Pancreas (tissue), 10 donors: ENCODE data around the gene KLB. TPM values are rescaled to one million over a fixed set of nuclear protein-coding genes. Genes with fewer than 3 reads are reported as not detected.
"Not testable (repeated sequence)": the region's sequence is repeated elsewhere in the genome, so short reads cannot be mapped to it uniquely, and the experiment has no call there.

Source experiments
- ATAC-seq, 4 donors: fragments of 200-7000 bp; cut with Tn5 transposase; one replicate each; pipeline versions ENCODE4 v1.8.0 to v1.9.1; 2020; ENCODE audit warnings: mild to moderate bottlenecking in 4 of 4, moderate library complexity in 4 of 4
- DNase-seq, 6 donors: peaks; one replicate each; pipeline ENCODE4 v3.0.0-alpha.2; 2020
- FAIRE-seq: peaks from 2 replicates; lab custom pipeline; 2012; peaks lifted over from hg19 to GRCh38; lab: Jason Lieb, UNC
- H3K27ac ChIP-seq, 4 donors: fragments of 200-600 bp; sonication (generic); 1 replicate in 3 of 4; 2 replicates in 1 of 4; pipeline versions ENCODE4 v1.5.0 to v1.8.0; 2020
- H3K27me3 ChIP-seq, 4 donors: fragments of 200-600 bp; one replicate each; pipeline ENCODE4 v1.8.0; 2021
- H3K36me3 ChIP-seq, 3 donors: fragments of 200-600 bp; sonication (generic) in 1 of 3; one replicate each; pipeline versions ENCODE4 v1.5.0 to v1.8.0; 2020 to 2021
- H3K4me1 ChIP-seq, 3 donors: fragments of 200-600 bp; one replicate each; pipeline ENCODE4 v1.8.0; 2021
- H3K4me3 ChIP-seq, 4 donors: fragments of 200-600 bp; sonication (generic) in 2 of 4; one replicate each; pipeline versions ENCODE4 v1.5.0 to v1.8.0; 2020 to 2021
- H3K9me3 ChIP-seq, 4 donors: fragments of 200-600 bp; one replicate each; pipeline ENCODE4 v1.8.0; 2021
- WGBS, 2 donors: extraction: QIAGEN DNeasy Blood & Tissue Kit; methylation state at CpG; one replicate each; pipeline ENCODE4 v1.1.7; 2013; 5-methylcytosine and 5-hydroxymethylcytosine counted together
- intact Hi-C, 3 donors: fragments of 100-400 bp; cut with DNase I; formaldehyde crosslinking; loops; one replicate each; pipeline versions ENCODE4 v1.11.1 to v1.14.2; 2022
- polyA plus RNA-seq, 2 donors: library from polyadenylated mRNA; stranded (reverse); fragments of 200-250 nt; gene quantifications; one replicate each; pipeline ENCODE4 v1.2.3, GENCODE V29; 2013
- total RNA-seq, 6 donors: library from RNA; stranded (reverse); fragmentation: NEBNext Ultra II Directional in 4 of 6; extraction: Animal tissue kit (Norgen Biotek cat#: 25700) in 4 of 6; gene quantifications; one replicate each; pipeline versions ENCODE4 v1.2.1 to v1.2.4, GENCODE V29; 2021 to 2023
- TF ChIP-seq, protein P1 (sequence below), 4 donors: fragments of 200-600 bp; sonication (generic) in 3 of 4; IDR thresholded peaks; one replicate each; pipeline versions ENCODE4 v1.5.0 to v1.8.0; 2021; ENCODE audit warnings: antibody characterized with exemption in 4 of 4
- donor health status: healthy with polysubstance abuse.
- donor health status: DM: no; HTN: no; CAD: no; lungs with moderate emphysema.
- donor health status: DM: no; HTN: no; CAD: no.
- donor health status: control.
- donor health status: control.
- donor health status: Bipolar disorder and iron deficiency.
- donor health status: DM: yes; HTN: yes; CAD: no.
- donor health status: DM: no; HTN: no; CAD: no.
- donor health status: DM: no; HTN: no; CAD: no.
- donor health status: DM: yes; HTN: yes; CAD: no.

KLB gene
- total and polyA plus RNA-seq, 8 donors = 0.94 to 4.6 (median 2.1) TPM

DNA sequence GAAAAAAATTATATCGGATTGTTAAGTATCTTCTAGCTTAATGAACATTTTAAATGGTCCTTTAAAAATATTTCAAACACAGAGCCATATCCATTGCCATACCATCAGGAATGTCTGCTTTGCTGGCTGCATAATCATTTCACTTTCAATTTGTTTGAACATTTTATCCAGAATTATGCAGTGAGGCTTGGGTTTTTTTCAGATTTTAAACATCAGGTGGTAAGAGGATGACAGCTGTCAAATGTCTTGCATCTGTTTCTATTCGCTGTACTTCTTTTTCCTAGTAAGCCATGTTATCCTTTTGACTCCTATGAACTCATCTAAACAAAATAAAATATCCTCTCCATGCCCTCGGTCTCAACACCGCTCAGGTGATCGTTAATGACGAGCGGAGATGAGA lies 41.4 kb upstream of the KLB start:
- peak overlapping the region; percentile 62 to 91 (median 82) for H3K4me3 ChIP-seq
- H3K4me1 ChIP-seq = peaks cover 4 to 23% (median 9%) of the 10 kb centered on the region in 3 donors
- H3K9me3 ChIP-seq = no peaks in the 10 kb centered on the region
- TF ChIP-seq, protein P1, sequence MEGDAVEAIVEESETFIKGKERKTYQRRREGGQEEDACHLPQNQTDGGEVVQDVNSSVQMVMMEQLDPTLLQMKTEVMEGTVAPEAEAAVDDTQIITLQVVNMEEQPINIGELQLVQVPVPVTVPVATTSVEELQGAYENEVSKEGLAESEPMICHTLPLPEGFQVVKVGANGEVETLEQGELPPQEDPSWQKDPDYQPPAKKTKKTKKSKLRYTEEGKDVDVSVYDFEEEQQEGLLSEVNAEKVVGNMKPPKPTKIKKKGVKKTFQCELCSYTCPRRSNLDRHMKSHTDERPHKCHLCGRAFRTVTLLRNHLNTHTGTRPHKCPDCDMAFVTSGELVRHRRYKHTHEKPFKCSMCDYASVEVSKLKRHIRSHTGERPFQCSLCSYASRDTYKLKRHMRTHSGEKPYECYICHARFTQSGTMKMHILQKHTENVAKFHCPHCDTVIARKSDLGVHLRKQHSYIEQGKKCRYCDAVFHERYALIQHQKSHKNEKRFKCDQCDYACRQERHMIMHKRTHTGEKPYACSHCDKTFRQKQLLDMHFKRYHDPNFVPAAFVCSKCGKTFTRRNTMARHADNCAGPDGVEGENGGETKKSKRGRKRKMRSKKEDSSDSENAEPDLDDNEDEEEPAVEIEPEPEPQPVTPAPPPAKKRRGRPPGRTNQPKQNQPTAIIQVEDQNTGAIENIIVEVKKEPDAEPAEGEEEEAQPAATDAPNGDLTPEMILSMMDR (IDR thresholded peaks at IDR 0.05) = no peak
- no peaks in the 10 kb centered on the region for H3K36me3 ChIP-seq
- 3% methylated on average over 7 of the region's 7 CpGs for WGBS, 2 donors
- no peak for DNase-seq
- peak in 2 of 4 donors; percentile 4 to 13 for ATAC-seq
- H3K27ac ChIP-seq = peak overlapping the region; percentile 81 to 88 (median 85)
- intact Hi-C loops = no loop called here
- no peaks in the 10 kb centered on the region for H3K27me3 ChIP-seq
- FAIRE-seq = no peak

DNA sequence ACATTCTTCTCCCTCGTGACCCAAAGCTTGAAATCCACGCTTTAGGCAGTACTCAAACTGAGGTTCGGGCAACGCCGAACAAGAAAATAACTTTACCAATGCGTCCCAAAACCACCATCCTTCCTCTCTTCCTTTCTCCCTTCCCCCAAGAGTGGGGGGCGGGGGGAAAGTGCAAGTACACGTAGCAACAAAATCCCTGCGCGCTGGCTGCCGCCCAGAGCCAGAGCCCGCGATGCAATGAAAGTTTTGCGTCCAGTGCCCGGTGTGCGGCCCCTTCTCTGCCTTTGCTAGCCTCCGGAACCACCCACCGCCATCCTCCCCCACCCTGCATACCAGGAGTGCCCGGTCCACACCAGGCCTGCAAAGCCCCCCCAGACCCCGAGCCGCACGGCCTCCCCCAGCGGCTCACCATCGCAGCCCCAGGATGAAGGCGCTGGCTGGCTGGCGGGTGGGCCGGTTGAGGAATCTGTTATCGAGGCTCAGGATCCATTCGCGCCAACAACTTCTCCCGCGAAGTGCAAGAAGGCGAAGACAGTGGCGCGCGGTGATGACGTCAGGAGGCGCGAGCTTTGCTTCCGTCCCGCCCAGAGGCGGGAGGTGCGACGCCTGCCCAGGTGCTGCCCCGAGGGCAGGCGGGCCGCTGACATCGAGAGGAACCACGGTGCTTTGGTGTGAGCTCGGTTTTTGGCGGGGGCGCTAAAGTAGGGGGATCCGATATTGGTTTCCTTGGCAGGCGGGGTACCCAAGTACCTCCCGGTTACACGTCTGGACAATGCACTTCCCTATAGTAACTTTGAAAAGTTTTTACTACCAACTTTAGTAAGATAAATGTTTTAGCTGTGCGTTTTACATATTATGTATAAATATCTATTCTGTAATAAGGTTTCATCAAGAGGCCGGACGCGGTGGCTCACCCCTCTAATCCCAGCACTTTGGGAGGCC lies 40.6 kb upstream of the KLB start, which contains the start of gene RFC1:
TSS of gene RFC1 (minus strand) at position 533 of the 942 bp plus-strand sequence. CDS start at position 412, 121 bp downstream.
- TF ChIP-seq, protein P1 (IDR thresholded peaks at IDR 0.05) = no peak
- FAIRE-seq (no peak), DNase-seq (peak; percentile 92 to 98 (median 94)), ATAC-seq (peak; percentile 96 to 99 (median 98))
- H3K9me3 ChIP-seq = no peaks in the 10 kb centered on the region
- H3K36me3 ChIP-seq = no peaks in the 10 kb centered on the region
- WGBS, 2 donors = 3 to 4% methylated on average over 60 of the region's 60 CpGs
- H3K4me1 ChIP-seq = peaks cover 4 to 23% (median 9%) of the 10 kb centered on the region in 3 donors
- intact Hi-C loops = no loop called here
- H3K27me3 ChIP-seq = no peaks in the 10 kb centered on the region
- H3K4me3 ChIP-seq = peak within 1 kb of the TSS; percentile 62 to 91 (median 82)
- H3K27ac ChIP-seq = peak within 1 kb of the TSS; percentile 81 to 88 (median 85)

DNA sequence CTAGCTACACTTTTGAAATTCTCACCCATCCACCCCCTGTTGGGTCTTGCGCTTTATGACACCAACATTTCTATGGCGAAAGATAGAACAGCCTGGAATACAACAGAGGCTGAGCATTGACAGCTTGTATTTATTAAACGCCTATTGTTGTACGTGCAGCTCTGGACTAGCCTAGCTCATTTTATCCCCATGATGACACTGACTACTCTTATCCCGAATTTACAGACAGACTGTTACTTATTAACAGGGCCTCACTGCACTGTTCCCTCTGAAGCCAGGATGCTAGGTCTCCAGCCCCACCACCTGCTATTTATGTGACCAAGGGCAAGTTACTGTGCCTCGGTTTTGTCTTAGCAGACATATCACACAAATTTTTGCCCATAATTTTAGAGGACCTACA lies 39.6 kb upstream of the KLB start:
- no peaks in the 10 kb centered on the region for H3K9me3 ChIP-seq
- TF ChIP-seq, protein P1 (IDR thresholded peaks at IDR 0.05) = no peak
- ATAC-seq (no peak), FAIRE-seq (no peak), DNase-seq (no peak)
- H3K36me3 ChIP-seq = no peaks in the 10 kb centered on the region
- WGBS, 2 donors = 67 to 71% methylated on average over 6 of the region's 6 CpGs
- no peaks in the 10 kb centered on the region for H3K27me3 ChIP-seq
- intact Hi-C loops = no loop called here
- no peak overlapping the region for H3K27ac ChIP-seq
- peaks cover 4 to 23% (median 9%) of the 10 kb centered on the region in 3 donors for H3K4me1 ChIP-seq
- no peak overlapping the region for H3K4me3 ChIP-seq

DNA sequence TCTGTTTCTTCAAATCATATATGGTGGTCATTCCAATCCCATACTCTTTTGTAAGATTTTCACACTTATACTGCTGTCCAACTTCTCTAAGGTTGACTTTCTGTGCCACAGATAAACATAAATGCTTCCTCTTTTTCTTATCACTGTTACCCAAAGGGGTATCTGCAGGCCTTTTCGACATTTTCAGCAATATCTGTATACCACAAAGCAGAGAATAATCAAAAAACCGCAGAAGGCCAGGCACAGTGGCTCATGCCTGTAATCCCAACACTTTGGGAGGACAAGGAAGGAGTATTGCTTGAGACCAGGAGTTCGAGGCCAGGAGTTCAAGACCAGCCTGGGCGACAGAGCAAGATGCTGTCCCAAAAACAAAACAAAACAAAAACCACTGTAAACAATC lies 37.4 kb upstream of the KLB start:
- no peaks in the 10 kb centered on the region for H3K27me3 ChIP-seq
- intact Hi-C loops = no loop called here
- no peaks in the 10 kb centered on the region for H3K36me3 ChIP-seq
- H3K4me1 ChIP-seq = peaks cover 0 to 7% (median 0%) of the 10 kb centered on the region in 3 donors
- no peaks in the 10 kb centered on the region for H3K9me3 ChIP-seq
- no peak for ATAC-seq
- H3K27ac ChIP-seq = no peak overlapping the region
- TF ChIP-seq, protein P1 (IDR thresholded peaks at IDR 0.05) = no peak
- no peak for FAIRE-seq
- no peak for DNase-seq
- 68 to 78% methylated on average over 4 of the region's 4 CpGs for WGBS, 2 donors
- H3K4me3 ChIP-seq = no peak overlapping the region

DNA sequence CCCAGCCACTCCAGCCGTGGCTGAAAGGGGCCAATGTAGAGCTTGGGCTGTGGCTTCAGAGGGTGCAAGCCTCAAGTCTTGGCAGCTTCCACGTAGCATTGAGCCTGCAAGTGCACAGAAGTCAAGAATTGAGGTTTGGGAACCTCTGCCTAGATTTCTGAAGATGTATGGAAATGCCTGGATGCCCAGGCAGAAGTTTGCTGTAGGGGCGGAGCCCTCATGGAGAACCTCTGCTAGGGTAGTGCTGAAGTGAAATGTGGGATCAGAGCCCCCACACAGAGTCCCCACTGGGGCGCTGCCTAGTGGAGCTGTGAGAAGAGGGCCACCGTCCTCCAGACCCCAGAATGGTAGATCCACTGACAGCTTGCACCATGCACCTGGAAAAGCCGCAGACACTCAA lies 35.5 kb upstream of the KLB start:
- intact Hi-C loops, H3K9me3 ChIP-seq, H3K4me1 ChIP-seq, FAIRE-seq, H3K4me3 ChIP-seq, ATAC-seq, H3K27ac ChIP-seq, DNase-seq, H3K27me3 ChIP-seq, H3K36me3 ChIP-seq: not testable (repeated sequence)
- 89 to 91% methylated on average over 6 of the region's 6 CpGs for WGBS, 2 donors
